Measurements from ENCODE around the gene FIBP. TPM values are rescaled to one million over a fixed set of nuclear protein-coding genes. Genes with fewer than 3 reads are reported as not detected.

Gene FIBP
- total RNA-seq, 1 donor: 129 TPM

- Histone ChIP-seq H4K20me1 (ENCODE audit: insufficient read depth, low read length) (peaks cover 35% of the 10 kb centered on the region), H3K4me1 (ENCODE audit: insufficient read depth, low read length) (peaks cover 21% of the 10 kb centered on the region), H3K4me2 (ENCODE audit: insufficient read depth, low read length) (no peak overlapping the region), H3K36me3 (ENCODE audit: insufficient read depth, low read length) (peaks cover 87% of the 10 kb centered on the region), H3K79me2 (ENCODE audit: insufficient read depth, low read length) (peaks cover 59% of the 10 kb centered on the region), H3K9me3 (ENCODE audit: low read depth, low read length) (no peaks in the 10 kb centered on the region), H3K27me3 (ENCODE audit: insufficient read depth, low read length) (no peaks in the 10 kb centered on the region), H3K27ac (ENCODE audit: low read depth, low read length) (no peak overlapping the region), H2AFZ (ENCODE audit: low read length) (no peak overlapping the region), H3K4me3 (ENCODE audit: insufficient read depth, low read length) (no peak overlapping the region)
- TF ChIP-seq, protein P1, sequence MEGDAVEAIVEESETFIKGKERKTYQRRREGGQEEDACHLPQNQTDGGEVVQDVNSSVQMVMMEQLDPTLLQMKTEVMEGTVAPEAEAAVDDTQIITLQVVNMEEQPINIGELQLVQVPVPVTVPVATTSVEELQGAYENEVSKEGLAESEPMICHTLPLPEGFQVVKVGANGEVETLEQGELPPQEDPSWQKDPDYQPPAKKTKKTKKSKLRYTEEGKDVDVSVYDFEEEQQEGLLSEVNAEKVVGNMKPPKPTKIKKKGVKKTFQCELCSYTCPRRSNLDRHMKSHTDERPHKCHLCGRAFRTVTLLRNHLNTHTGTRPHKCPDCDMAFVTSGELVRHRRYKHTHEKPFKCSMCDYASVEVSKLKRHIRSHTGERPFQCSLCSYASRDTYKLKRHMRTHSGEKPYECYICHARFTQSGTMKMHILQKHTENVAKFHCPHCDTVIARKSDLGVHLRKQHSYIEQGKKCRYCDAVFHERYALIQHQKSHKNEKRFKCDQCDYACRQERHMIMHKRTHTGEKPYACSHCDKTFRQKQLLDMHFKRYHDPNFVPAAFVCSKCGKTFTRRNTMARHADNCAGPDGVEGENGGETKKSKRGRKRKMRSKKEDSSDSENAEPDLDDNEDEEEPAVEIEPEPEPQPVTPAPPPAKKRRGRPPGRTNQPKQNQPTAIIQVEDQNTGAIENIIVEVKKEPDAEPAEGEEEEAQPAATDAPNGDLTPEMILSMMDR (IDR thresholded peaks at IDR 0.05; ENCODE audit: extremely low read depth, low read depth, low read length): no peak
- peak; percentile 72 for DNase-seq (ENCODE audit: insufficient read length, low spot score, missing footprints)
Observed at GRCh38 chr11:65866509-65867283, 21.6 kb downstream of the FIBP start.

DNA sequence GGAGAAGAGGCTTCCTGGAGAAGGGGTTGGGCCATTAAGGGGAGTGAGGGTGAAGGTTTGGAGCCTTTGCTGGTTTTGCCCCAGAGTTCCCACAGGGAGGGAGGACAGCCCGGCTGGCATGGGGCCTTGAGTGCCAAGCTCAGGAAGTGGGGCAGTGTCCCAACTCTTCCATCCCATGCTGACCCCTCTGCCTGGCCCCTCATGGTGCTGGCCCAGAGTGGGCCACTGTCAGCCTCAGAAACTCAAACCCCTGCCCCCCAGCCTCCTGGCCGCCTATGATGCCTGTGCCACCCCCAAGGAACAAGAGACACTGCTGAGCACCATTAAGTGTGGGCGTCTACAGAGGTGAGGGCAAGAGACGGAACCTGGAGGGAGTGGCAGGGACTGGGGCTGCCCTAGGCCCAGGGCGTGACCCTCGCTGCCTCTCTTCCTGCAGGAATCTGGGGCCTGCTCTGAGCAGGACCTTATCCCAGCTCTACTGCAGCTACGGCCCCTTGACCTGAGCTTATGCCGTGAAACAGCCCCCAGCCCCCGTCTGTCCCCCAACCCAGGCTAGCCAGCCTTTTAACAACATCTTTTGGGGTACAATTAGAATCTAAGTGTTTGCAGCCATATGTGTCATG lies 22.6 kb downstream of the FIBP start:
- Histone ChIP-seq H2AFZ (ENCODE audit: low read length) (no peak overlapping the region), H3K27ac (ENCODE audit: low read depth, low read length) (no peak overlapping the region), H3K36me3 (ENCODE audit: insufficient read depth, low read length) (peaks cover 82% of the 10 kb centered on the region), H3K4me1 (ENCODE audit: insufficient read depth, low read length) (peaks cover 16% of the 10 kb centered on the region), H3K9me3 (ENCODE audit: low read depth, low read length) (no peaks in the 10 kb centered on the region), H3K79me2 (ENCODE audit: insufficient read depth, low read length) (peaks cover 59% of the 10 kb centered on the region), H3K4me3 (ENCODE audit: insufficient read depth, low read length) (no peak overlapping the region), H4K20me1 (ENCODE audit: insufficient read depth, low read length) (peaks cover 30% of the 10 kb centered on the region), H3K27me3 (ENCODE audit: insufficient read depth, low read length) (no peaks in the 10 kb centered on the region), H3K4me2 (ENCODE audit: insufficient read depth, low read length) (no peak overlapping the region)
- DNase-seq (ENCODE audit: insufficient read length, low spot score, missing footprints): peak; percentile 48
- TF ChIP-seq, protein P1 (IDR thresholded peaks at IDR 0.05; ENCODE audit: extremely low read depth, low read depth, low read length): no peak

- Histone ChIP-seq H3K36me3 (ENCODE audit: insufficient read depth, low read length) (peaks cover 74% of the 10 kb centered on the region), H4K20me1 (ENCODE audit: insufficient read depth, low read length) (peaks cover 24% of the 10 kb centered on the region), H3K4me1 (ENCODE audit: insufficient read depth, low read length) (peaks cover 15% of the 10 kb centered on the region), H3K9me3 (ENCODE audit: low read depth, low read length) (no peaks in the 10 kb centered on the region), H2AFZ (ENCODE audit: low read length) (no peak overlapping the region), H3K4me2 (ENCODE audit: insufficient read depth, low read length) (no peak overlapping the region), H3K79me2 (ENCODE audit: insufficient read depth, low read length) (peaks cover 52% of the 10 kb centered on the region), H3K4me3 (ENCODE audit: insufficient read depth, low read length) (no peak overlapping the region), H3K27me3 (ENCODE audit: insufficient read depth, low read length) (no peaks in the 10 kb centered on the region), H3K27ac (ENCODE audit: low read depth, low read length) (no peak overlapping the region)
- DNase-seq (ENCODE audit: insufficient read length, low spot score, missing footprints): peak; percentile 75
- TF ChIP-seq, protein P1 (IDR thresholded peaks at IDR 0.05; ENCODE audit: extremely low read depth, low read depth, low read length): no peak
Observed at GRCh38 chr11:65864706-65865471, 23.4 kb downstream of the FIBP start.
